ENCODE results near the gene MT2A. TPM values are rescaled to one million over a fixed set of nuclear protein-coding genes. Genes with fewer than 3 reads are reported as not detected.

MT2A gene
- total RNA-seq, 1 donor from 2014 or later: 139 TPM

DNA sequence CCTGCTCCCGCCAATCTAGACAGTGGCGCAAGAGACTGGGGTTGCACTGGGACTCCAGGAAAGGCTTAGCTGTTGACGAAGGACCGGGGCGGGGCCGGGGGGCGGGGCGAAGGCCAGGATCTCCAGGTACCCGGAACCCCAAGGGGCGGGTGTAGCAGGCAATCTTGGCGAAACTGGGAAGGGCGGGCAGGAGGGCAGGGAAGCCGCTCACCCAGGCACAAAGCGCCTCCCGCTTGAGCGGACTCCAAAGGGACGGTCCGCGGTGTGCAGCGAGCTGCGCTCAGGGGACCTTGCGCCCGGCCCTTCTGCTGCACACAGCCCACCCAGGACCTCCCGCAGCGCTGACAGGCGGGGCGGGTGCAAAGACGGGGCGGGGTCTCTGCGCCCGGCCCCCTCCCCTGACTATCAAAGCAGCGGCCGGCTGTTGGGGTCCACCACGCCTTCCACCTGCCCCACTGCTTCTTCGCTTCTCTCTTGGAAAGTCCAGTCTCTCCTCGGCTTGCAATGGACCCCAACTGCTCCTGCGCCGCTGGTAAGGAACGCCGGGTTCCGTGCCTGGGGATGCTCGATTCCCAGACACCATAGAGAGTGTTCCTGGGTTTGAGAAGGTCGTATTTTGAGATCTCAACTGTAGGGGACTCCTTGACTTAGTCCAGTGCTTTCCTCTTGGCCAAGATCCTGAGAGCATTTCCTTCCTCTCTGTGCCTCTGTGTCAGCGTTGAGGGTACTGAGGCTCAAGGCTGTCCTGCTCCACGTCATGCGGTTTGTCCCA, 49.4 kb downstream of the MT2A start, which contains the start of gene MT1F:
Gene MT1F, plus strand, starts transcription at position 405 of the 772 bp plus-strand sequence. Its CDS starts 100 bp downstream, at position 505.
- no peaks in the 10 kb centered on the region for H3K36me3 ChIP-seq (ENCODE audit: control insufficient read depth, insufficient read depth, low read length)
- TF ChIP-seq, protein P1, sequence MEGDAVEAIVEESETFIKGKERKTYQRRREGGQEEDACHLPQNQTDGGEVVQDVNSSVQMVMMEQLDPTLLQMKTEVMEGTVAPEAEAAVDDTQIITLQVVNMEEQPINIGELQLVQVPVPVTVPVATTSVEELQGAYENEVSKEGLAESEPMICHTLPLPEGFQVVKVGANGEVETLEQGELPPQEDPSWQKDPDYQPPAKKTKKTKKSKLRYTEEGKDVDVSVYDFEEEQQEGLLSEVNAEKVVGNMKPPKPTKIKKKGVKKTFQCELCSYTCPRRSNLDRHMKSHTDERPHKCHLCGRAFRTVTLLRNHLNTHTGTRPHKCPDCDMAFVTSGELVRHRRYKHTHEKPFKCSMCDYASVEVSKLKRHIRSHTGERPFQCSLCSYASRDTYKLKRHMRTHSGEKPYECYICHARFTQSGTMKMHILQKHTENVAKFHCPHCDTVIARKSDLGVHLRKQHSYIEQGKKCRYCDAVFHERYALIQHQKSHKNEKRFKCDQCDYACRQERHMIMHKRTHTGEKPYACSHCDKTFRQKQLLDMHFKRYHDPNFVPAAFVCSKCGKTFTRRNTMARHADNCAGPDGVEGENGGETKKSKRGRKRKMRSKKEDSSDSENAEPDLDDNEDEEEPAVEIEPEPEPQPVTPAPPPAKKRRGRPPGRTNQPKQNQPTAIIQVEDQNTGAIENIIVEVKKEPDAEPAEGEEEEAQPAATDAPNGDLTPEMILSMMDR (IDR thresholded peaks at IDR 0.05; ENCODE audit: insufficient read depth, low read length, poor library complexity, severe bottlenecking): no peak
- H3K27me3 ChIP-seq (ENCODE audit: control insufficient read depth, insufficient read depth, low read length): peaks cover 7% of the 10 kb centered on the region
- H3K4me3 ChIP-seq (ENCODE audit: low read depth, low read length): peak within 1 kb of the TSS; percentile 63
- peak; percentile 18 for DNase-seq (ENCODE audit: low read depth)

DNA sequence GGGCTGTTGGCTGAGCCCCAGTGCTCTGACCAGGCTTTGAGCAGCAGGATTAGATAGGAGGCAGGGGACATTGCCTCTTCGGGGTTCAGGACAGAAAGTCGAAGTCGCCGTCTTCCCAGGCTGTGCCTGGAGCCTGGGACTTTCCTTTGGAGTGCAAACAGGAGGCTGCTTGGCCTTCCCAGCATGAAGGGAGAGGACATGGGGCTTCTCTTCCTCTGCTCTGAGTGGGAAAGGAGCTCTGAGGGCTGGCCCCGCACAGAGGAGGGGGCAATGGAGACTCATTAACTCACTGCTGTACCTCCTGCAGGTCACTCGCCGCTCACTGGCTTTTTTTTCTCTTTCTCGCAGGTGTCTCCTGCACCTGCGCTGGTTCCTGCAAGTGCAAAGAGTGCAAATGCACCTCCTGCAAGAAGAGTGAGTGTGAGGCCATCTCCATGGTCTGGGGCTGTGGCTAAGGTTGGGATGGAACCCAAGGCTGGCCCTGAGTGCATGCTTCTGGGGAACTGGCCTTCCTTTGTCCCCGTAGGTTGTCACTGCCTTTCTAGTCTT, 50.0 kb downstream of the MT2A start:
- Histone ChIP-seq H3K4me3 (ENCODE audit: low read depth, low read length) (peak overlapping the region; percentile 63), H3K36me3 (ENCODE audit: control insufficient read depth, insufficient read depth, low read length) (no peaks in the 10 kb centered on the region), H3K27me3 (ENCODE audit: control insufficient read depth, insufficient read depth, low read length) (peaks cover 12% of the 10 kb centered on the region)
- TF ChIP-seq, protein P1 (IDR thresholded peaks at IDR 0.05; ENCODE audit: insufficient read depth, low read length, poor library complexity, severe bottlenecking): no peak
- no peak for DNase-seq (ENCODE audit: low read depth)

Other genes starting within 250 kb of the MT2A start
- 131 and 133 TPM in 2 replicates for gene AMFR, start 183.0 kb upstream of the MT2A start, total RNA-seq
- gene NUDT21, start 157.3 kb upstream of the MT2A start, total RNA-seq: 59.8 and 89.7 TPM in 2 replicates
- gene OGFOD1, start 157.0 kb upstream of the MT2A start, total RNA-seq: 41.3 and 75.8 TPM in 2 replicates
- gene BBS2, start 88.6 kb upstream of the MT2A start, total RNA-seq: 27.9 and 34.2 TPM in 2 replicates
- not detected in 2 replicates for gene MT4, start 43.5 kb upstream of the MT2A start, total RNA-seq
- not detected in 2 replicates for gene MT3, start 19.1 kb upstream of the MT2A start, total RNA-seq
- 75.8 and 110 TPM in 2 replicates for gene MT1E, start 17.2 kb downstream of the MT2A start, total RNA-seq
- gene MT1M, start 24.1 kb downstream of the MT2A start, total RNA-seq: 1.9 and 4.3 TPM in 2 replicates
- gene MT1A, start 30.1 kb downstream of the MT2A start, total RNA-seq: not detected in 2 replicates
- gene MT1B, start 43.3 kb downstream of the MT2A start, total RNA-seq: not detected in 2 replicates
- 7.9 and 9.4 TPM in 2 replicates for gene MT1F, start 49.4 kb downstream of the MT2A start, total RNA-seq
- 0.75 and 14.8 TPM in 2 replicates for gene MT1G, start 59.5 kb downstream of the MT2A start, total RNA-seq
- not detected in 2 replicates for gene MT1H, start 61.2 kb downstream of the MT2A start, total RNA-seq
- 18.1 and 19.6 TPM in 2 replicates for gene MT1X, start 73.9 kb downstream of the MT2A start, total RNA-seq
- gene NUP93, start 121.5 kb downstream of the MT2A start, total RNA-seq: 60.2 and 65.9 TPM in 2 replicates